GM19193 (cell line): Measurements from ENCODE around the gene PRKCI.

Experiments
- POLR2A ChIP-seq: IDR thresholded peaks from 4 replicates; pipeline ENCODE4 v1.6.1; 2011; ENCODE audit not compliant: insufficient read depth, insufficient read length; ENCODE audit errors: extremely low read depth

Gene PRKCI

DNA sequence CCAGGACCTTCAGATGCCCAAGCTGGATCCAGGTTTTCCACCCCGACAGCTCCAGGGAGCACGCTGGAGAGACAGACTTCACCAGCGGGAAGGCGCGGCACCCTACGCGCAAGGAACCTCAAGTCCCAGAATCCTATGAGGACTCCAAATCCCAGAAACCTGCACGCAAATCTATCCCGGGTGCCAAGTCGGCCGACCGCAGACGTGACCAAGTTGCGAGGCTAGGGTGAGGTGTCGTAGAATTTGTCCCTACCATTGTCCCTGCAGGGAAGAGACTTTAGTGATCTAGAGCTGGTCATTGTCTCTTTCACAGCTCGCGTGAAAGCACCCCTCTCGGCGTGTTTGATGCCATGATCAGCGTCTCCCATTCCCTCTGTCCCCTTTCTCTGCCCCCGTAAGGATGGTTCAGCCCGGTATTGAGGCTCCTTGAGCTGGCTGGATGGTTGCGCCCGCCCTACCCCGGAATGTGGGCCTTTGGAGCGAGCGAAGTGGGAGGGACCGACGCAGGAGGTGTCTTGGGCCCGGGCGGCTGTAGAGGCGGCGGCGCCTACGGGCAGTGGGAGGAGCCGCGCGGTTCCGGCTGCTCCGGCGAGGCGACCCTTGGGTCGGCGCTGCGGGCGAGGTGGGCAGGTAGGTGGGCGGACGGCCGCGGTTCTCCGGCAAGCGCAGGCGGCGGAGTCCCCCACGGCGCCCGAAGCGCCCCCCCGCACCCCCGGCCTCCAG is at the start of gene PRKCI:
Gene PRKCI, plus strand, starts transcription at position 501 of the 723 bp plus-strand sequence. CDS start 246 bp downstream, outside the sequence.
- TF ChIP-seq POLR2A: peak; percentile 56

DNA sequence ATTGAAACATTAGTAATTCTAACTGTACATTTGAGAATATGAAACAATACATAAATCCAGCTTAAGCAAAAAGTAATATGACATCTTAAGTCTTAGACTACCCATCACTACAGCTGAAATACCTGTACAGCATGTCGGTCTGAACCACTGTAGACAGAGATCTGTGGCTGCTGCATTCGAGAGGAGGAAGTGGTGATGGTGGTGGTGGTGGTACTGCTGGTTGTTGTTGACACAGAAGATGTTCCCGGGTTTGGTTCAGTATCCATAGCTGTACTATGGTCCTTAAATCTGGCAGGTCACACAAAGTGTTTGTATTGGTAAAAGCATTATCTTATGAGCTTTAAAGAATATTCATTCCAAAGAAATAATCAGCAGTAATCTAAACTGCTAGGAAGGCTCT is 43.6 kb upstream of the PRKCI start:
- no peak for TF ChIP-seq POLR2A

DNA sequence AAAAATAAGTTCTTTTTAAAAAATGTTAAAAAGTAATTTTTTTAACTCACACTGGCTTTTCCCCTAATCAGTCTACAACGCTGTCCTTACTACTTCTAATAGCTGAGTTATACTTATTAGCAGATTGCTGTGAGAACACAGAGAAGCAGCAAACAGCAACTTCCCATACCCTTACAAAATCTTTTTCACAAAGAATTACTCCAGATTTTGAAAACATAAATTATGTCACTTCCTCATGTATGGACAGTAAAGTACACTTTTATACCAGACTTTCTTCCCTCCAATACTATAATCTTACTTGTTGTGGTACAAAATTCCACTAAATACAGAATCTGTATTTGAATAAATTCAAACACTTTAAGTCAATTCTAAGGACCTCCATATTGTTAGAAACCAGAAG is 42.8 kb upstream of the PRKCI start:
- no peak for TF ChIP-seq POLR2A

DNA sequence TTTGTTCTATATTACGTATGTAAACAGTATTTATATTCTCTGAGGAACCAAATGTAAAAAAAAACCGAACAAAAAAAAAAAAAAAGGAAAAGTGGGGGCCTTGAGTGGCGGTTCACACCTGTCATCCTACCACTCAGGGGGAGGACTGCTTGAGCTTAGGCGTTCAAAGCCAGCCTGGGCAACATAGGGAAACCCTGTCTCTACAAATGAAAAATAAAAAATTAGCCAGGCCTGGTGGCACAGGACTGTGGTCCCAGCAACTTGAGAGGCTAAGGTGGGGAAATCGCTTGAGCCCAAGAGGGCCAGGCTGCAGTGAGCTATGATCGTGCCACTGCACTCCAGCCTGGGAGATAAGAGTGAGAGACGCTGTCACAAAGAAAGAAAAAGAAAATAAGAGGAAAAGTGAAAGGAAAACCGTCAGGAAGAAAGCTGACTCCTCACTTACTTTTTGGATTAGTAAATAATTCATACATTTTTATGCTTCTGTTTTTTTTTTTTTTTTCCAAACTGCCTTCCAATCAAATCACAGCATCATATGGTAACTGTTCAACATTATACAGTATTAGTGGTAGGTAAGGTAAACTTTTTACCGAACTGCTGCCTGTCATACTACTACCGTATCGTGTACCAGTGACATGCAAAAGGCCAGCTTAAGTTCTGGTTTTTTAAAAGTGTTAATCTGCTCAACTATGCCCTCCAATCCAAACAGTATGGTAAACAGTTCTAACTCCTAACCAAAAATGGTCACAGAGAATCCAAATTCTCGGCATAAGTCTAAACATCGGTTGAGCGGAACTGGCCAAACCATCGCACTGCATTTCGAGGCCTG is 41.9 kb upstream of the PRKCI start:
- TF ChIP-seq POLR2A: no peak

DNA sequence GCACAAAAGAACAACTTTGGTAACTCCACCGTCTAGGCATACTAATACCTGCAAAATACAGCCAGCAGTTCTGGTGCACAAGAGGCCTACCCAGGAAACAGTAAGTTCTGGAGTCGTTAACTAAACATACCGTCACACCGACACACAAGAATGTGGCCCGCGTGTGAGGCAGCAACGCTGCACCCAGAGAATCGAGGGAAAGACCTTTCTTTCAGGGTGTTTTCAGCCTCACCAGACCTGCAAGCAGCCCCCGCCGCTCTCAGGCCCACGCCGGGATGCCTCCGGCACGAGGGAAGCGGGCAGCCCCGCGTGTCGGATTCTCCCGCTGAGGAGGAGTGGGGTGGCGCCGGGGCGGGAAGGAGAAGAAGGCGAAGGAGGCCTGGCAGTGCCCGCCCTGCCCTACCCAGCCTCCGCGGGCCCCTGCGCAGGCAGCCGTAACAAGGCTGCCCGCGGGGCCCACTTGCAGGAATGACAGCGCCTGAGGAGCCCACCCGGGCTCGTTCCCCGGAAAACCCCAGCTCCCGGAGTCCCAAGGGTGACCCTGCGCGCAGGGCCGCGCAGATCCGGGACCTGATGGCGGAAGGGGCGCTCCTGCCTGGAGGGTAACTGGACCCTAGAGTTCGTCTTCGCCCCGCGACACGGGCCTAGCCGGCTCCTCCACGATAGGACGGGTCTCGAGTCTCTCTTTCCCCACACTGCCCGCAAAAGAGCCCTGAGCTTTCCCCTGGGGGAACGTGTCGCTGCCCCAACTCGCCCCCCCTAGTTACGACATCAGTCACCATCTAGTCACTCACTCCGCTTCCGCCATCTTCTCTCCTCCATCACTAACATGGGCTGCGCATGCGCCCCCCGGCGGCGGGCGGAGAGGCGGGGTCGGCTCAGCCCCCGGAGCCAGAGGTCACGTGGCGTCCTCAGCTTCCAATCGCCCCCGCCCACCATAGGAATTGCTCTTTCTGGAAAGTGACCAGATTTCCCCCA is 41.0 kb upstream of the PRKCI start, which contains the start of gene PHC3:
Gene PHC3, minus strand, starts transcription at position 826 of the 978 bp plus-strand sequence. Its CDS starts 18 bp downstream, at position 808.
- TF ChIP-seq POLR2A: peak; percentile 85

DNA sequence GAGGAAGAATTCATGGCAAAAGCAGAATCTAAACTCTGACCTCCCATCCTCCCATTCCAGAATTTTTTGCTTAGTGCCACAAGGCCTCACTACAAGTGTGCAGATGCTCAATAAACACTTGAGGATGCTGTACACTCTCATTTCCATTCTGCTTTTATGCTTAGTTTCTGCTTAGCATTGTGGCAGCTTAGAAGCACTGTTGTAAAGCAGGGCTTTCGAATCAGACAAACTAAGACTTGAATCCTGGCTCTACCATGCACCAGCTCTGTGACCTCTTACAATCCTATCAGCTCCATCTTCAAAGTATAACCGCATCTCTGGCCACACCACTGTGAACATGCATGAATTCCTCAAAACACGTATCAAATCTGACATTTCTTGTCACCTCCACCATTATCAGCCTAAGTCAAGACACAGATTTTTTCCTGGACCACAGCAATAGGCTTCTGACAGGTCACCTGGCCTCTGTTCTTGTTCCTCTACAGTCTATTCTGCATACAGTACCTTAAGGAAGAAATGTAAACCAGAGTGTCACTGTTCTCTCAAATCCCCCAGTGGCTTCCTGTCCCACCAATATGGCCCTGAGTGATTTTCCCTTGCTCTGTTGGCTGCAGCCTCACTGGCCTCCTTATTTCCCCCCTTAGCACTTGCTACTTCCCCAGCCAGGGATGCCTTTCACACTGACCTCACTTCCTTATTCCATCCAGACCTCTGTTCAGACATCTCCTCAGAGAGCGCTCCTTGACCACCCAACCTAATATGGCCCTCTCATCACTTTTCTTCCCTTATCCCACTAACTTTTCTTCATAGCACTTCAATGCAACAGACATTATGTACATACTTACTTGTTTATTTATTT is 32.6 kb upstream of the PRKCI start:
- no peak for TF ChIP-seq POLR2A

DNA sequence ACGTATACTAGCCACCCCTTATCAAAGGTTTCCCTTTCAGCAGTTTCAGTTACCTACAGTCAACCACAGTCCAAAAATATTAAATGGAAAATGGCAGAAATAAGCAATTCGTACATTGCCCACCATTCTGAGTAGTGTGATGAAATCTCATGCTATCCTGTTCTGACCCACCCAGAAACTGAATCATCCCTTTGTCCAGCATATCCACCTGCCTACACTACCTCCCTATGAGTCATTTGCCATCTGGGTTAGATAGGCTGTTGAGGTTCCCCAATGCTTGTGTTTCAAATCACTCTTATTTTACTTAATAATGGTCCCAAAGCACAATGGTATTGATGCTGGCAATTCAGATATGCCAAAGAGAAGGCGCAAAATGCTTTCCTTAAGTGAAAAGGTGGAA is 25.4 kb upstream of the PRKCI start:
- TF ChIP-seq POLR2A: no peak

DNA sequence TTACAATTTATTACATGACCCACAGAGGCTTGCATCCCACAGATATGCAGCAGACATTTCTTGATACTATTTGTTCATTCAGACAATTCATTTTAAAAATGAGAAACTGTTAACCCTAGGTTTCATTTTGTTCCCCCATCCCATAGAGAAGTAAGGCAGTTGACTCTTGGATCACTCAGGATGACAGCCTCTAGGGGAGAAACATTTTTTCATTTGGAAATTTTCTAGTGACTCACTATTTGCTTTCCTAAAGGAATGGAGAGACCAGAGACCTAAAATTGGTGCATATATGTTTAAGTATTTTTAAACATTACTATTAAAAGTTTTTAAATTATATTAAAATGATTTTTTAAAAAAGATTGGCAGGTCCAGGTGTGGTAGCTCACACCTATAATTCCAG is 21.2 kb upstream of the PRKCI start:
- TF ChIP-seq POLR2A: no peak

DNA sequence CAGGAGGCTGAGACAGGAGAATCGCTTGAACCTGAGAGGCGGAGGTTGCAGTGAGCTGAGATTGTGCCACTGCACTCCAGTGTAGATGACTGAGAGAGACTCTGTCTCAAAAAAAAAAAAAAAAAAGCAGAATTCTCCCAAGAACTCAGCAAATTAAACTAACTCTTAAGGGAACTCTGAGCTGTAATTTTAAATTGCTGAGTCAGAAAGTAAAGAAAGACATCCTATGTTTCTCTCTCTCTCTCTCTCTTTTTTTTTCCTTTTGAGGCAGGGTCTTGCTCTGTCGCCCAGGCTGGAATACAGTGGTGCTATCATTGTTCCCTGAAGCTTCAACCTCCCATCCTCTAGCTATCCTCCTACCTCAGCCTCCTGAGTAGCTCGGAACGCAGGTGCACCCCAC is 20.7 kb upstream of the PRKCI start:
- no peak for TF ChIP-seq POLR2A

DNA sequence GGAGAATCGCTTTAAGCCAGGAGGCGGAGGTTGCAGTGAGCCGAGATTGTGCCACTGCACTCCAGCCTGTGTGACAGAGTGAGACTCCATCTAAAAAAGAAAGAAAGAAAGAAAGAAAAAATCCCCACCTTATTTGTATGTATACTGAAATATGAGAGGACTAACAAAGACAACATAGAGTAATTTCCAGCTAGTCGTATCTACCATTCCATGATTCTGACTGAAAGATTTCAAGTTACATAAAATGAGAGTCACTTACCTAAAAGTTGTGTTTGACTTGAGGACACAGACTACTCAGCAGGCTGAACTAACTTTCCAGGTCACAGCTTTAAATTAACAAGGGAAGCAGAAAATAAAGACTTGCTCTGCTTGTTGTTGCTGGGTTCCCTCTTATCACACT is 18.8 kb upstream of the PRKCI start:
- no peak for TF ChIP-seq POLR2A

DNA sequence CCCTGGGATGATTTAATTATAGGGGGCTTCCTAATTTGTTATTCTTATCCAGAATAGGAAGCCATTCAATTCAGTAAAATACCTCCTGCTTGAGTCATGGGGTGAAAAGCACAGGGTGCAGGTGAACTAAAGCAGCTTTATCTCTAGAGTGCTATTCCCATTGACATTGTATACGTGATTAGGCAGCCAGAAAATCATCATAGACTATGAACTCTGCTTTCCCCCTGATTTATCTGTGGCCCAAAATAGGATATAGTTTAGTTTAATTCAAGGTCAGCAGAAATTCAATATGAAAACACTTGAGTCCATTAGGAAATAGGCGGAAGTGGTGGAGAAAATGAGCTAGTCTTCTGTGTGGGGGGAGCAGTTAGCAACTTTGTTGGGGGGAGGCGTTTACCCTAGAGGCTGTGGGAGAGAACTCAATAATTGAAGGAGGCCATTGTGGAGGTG is 18.2 kb upstream of the PRKCI start:
- no peak for TF ChIP-seq POLR2A

DNA sequence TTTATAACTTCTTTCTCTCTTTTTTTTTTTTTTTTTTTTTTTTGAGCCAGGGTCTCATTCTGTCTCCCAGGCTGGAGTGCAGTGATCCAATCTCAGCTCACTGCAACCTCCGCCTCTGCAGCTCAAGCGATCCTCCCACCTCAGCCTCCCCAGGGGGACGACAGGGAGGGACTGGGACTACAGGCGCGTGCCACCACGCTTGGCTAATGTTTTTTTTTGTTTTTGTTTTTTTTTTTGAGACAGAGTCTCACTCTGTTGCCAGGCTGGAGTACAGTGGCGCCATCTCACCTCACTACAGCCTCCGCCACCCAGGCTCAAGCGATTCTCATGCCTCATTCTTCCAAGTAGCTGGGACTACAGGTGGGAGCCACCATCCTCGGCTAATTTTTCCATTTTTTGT is 17.7 kb upstream of the PRKCI start:
- TF ChIP-seq POLR2A: no peak

DNA sequence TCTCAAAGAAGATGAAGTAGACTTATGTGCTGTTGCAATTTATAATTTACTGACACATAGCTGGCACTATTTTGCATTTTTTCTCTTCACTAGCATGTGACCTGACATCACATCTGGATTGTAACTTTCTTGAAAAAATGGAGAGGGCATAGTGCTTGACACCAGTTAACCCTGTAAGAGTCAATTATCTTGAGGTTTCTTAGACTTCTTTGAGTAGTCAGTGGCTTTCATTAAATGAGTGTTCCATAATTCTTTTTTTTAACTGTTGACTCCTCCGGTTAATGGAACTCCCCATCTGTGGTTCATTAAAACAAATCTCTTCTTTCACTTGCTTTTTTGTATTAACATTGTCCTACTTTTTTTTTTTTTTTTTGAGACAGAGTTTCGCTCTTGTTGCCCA is 16.9 kb upstream of the PRKCI start:
- no peak for TF ChIP-seq POLR2A

DNA sequence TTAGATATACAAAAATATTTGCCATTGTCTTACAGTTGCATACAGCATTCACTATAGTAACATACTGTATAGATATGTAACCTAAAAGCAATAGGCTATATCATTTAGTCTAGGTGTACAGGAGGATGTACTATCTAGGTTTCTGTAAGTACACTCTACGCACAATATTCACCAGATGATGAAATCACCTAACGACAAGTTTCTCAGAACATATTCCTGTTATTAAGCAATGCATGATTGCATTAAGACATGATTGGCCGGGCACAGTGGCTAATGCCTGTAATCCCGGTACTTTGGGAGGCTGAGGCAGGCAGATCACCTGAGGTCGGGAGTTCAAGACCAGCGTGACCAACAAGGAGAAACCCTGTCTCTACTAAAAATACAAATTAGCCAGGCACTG is 14.5 kb upstream of the PRKCI start:
- no peak for TF ChIP-seq POLR2A
